NCI-H2107 treated with DMSO at 0.1 percent for 48 hours (cell line): ENCODE data around the gene RPP14.
"Not testable (repeated sequence)": the region's sequence is repeated elsewhere in the genome, so short reads cannot be mapped to it uniquely, and the experiment has no call there.

Source experiments
- DNase-seq: peaks from one replicate; lab custom pipeline; 2025; ENCODE audit not compliant: unreplicated experiment; lab: John Stamatoyannopoulos, UW

The RPP14 gene

DNA sequence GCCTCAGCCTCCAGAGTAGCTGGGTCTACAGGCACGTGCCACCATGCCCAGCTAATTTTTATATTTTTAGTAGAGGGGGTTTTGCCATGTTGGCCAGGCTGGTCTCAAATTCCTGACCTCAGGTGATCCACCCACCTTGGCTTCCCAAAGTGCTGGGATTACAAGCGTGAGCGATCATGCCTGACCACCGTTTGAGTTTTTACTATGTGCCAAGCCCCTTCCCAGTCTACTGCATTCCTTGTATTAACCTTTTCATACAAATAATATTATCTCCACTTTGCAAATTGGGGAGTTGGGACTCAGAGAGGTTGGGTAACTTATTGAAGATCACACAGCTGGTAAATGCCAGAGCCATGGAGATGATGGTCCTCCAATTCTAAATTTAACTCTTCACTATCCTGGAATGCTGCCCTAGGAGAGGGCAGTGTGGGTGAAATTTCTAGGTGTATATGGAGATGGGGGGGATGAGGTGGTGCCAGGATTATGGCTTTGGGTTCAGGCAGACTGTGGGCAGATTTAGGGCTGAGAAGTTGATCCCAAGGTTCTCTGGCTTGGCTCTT, 25.6 kb downstream of the RPP14 start:
- DNase-seq: no peak

DNA sequence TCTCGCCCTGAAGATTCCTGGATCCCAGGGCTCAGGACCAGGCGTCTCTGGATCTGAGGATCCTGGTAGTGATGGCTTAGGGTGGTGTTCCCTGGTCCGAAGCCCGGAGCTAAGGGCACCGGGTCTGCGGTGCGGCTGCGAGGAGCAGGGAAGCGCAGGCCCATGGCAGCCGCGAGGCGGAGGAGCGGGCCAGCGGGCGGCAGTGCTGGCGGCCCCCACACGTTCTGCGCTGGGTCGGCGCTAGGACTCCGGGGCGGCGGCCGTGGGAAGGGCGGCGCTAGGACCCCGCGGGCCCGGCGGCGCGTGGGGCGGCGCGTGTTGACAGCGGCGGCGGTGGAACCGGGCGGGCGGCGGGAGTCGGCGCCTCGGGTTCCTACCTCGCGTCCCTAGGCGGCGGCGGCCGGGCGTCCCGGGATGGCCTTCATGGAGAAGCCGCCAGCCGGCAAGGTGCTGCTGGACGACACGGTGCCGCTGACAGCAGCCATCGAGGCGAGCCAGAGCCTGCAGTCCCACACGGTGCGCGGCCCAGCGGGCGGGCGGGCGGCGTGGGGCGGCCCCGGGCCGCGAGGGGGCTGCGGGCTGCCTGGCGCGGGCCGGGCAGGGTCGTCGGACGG, 26.6 kb downstream of the RPP14 start, which contains the start of gene PXK:
Gene PXK (plus strand): TSS at position 318 of the 614 bp plus-strand sequence. CDS start 97 bp downstream, at position 415.
- no peak for DNase-seq

DNA sequence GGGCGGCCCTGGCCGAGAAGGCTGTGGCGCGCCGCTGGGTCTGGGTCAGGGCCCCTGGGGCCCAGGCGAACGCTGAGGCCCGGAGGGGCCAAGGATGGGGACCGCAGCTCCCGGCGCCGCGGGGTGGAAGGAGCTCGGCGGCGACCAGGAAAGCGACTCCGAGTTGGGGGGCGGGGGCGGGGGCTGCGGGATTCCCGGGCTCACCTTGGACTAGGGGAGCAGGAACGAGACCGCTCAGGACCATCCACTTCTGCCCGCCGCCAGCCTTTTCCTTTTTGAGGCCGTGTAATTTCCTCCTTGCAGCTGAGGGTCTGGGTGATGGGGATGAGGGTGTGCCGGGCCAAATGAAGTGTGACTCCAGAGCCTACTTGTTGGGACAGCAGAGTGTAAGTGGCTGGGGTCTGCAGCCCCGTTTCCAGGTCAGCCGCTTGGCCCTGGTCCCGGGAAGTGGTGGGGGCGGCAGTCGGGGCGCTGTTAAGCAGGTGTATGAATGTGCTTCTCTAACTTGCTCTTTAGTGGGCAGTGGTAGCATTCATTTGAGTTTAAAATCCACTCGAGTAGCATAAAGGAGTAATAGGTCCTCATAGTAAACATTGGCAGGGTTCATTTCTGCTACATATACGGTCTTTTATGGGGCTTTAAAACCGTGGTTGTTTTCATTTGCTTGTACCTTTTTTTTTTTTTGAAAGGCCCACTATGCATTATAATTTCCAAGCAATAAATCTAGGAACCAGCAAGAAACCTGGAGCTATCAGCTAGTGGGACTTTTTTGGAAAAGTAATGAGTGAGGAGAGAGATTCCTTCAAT, 27.4 kb downstream of the RPP14 start:
- DNase-seq: peak; percentile 37

DNA sequence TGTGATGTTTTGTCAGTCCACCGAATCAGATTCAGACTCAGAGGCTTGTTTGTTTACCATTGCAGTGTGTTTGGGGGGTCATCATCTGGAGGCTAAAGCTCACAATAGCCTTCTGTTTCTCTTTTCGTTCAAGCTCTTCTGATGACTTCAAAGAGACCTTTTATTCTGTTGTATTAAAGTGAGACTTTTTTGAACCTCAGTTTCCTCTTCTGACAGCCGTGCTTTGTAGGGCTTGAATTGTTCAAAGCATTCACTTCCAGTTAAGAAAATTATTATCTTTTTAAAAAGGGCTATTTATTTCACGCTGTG, 27.9 kb downstream of the RPP14 start:
- DNase-seq: no peak

DNA sequence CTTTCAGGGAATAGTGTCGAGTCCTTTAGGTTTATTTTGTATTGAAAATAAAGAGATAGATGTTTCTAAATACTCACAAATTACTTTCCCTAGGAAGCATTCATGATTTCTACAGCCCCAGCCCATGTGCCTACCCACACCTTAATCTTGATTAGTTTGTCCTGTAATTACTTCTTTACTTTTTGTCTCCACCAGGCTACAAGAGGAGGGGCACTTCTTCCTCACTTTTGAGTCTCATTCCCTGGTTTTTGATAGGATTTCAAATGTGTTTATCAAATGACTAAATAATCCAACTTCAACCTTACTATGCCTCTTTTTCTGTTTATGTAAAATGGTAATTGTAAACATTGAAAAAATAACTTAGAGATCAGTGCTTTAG, 28.4 kb downstream of the RPP14 start:
- no peak for DNase-seq

DNA sequence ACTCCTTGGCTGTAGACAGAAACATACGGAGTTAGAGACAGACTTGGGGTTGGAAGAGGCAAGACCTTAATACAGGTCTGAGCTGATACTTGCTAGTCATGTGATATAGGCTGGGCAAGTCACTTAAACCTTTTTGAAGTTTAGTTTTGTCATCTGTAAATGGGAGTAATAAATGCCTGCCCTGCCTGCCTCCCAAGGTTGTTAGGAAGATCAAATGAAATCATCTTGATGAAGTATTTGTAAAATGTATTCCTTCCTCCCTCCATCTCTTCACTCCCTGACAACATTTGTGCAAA, 29.6 kb downstream of the RPP14 start:
- DNase-seq: no peak

DNA sequence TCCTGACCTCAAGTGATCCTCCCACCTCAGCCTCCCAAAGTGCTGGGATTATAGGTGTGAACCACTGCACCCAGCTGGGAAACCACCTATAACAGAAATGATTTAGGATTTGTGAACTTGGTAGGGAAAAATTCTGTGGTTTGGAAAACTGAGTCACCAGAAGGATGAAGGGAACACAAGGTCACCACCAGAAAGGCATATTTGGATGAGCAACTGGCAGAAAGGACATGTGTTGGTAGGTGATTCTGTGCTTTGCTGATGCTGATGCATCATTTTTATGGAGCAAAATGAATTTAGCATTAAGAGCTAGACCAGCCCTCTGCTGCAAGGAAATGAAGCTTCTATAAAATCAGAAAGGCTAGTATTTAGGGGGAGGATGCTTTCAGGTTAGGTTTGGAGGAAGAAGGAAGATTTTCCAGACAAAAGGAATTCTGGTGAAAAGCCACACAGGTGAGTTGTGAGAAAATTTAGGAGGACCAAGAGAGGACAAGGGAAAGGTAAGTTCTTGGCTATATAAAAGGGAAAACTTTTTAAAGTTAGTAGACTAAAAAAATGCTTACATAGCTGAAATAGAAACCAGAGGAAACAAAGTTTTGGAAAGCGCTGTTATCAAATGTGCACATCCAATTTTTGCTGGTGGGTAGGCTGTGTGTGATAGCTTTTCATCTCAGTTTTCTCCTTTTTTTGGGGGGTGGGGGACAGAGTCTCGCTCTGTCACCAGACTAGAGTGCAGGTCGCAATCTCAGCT, 30.3 kb downstream of the RPP14 start:
- DNase-seq: no peak

DNA sequence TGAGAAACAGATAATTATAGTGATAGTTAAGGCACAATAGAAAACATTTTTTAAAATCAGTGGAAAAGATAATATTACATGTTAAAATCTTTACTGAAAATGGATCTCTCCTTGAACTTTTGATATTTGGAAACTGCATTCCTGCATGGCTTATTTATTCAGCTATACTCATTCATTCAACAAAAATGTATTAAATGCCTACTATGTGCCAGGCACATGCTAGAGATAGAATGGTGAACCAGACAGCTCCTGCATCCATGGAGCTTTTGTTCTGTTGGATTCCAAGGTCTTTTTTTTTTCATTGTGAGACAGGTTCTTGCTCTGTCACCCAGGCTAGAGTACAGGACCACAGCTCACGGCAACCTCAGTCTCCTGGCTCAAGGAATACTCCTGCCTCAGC, 31.1 kb downstream of the RPP14 start:
- no peak for DNase-seq

DNA sequence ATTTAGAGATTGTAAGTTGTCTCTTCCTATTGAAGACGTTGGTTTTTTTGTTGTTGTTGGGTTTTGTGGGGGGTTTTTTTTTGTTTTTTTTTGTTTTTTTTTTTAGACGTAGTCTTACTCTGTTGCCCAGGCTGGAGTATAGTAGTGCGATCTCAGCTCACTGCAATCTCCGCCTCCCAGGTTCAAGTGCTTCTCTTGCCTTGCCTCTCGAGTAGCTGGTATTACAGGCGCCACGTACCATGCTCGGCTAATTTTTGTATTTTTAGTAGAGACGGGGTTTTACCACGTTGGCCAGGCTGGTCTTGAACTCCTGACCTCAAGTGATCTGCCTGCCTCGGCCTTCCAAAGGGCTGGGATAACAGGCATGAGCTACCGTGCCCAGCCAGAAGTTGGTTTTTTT, 33.1 kb downstream of the RPP14 start:
- not testable (repeated sequence) for DNase-seq

DNA sequence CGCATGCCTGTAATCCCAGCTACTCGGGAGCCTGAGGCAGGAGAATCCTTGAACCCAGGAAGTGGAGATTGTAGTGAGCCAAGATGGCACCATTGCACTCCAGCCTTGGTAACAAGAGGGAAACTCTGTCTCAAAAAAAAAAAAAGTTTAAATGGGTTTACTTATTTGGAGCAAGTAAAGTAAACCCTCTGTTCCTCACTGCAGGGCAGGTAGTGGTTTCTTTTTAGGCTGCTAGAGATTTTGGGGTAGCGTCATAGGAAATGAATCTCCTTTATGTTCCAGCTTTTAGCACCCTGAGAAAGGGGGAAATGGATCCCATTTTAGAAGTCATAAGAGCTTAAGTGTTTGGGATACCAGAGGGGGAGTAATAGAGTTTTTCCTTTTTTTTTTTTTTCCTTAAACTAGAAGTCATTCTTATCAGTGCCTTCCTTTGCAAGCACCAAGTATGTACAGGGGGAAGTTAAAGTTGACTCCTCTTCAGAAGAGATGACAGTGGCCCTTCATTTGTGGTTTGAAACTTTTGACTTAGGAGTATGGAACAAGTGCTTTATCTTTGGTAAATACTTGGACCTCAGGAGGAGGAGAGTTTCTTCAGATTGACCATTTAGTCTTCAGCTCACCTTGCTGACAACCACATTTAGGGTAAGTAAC, 34.7 kb downstream of the RPP14 start:
- DNase-seq: no peak

DNA sequence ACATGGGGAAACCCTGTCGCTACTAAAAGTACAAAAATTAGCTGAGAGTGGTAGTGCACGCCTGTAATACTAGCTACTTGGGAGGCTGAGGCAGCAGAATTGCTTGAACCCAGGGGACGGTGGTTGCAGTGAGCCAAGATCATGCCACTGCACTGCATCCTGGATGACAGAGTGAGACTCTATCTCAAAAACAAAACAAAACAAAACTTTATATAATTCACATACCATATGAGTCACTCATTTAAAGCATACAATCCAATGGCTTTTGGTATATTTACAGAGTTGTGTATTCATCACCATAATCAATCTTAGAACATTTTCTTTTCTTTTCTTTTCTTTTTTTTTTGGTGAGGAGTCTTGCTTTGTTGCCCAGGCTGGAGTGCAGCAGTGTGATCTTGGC, 35.3 kb downstream of the RPP14 start:
- no peak for DNase-seq

DNA sequence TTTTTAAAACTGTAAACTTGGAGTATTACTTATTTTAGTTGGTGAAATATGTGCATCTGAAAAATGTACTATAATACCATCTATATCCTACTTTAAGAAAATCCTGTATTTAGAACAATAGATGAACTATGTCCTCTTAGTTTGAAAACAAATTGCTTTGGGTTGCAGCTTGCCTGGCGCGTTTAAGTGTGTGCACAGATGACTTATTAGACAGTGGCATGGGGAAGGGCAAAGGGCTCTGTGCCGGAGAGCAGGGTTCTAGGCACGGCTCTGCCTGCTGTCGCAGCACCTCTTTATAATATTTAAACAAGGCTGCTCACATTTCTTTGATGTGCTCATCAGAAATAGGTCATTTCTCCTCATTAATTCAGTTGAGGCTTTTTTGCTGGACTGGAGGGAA, 36.6 kb downstream of the RPP14 start:
- DNase-seq: no peak

DNA sequence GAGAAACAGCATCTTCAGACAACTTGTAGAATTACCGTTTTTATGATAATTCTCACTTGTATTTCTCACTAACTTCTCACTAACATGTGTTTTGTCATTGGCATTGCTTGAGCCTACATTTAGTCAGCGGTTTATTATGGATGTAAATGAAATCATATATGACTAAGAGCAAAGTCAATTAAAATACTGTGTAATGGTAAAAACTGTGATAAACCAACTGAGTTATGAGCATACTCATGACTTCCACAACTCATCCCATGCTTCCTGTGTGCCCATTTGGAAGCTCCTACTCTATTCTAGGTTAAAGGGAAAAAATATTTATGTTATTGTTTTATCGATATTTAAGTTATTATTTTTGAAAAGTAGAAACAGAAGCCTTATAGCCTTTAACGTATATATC, 39.4 kb downstream of the RPP14 start:
- DNase-seq: no peak

DNA sequence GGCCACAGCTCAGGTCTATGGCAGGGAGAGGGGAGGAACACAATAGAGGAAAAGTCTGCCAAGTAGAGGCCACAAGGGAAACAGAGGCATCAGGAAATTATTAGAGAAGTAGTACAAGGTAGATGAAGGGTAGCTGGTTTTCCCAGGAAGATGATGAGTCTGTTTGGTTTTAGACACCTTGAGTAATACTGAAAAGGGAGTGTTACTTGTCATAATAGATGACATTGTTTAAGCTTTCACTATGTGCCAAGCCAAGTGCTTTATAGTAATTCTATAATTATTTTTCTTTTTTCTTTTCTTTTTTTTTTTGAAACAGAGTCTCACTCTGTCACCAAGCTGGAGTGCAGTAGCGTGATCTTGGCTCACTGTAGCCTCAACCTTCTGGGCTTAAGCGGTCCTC, 40.3 kb downstream of the RPP14 start:
- no peak for DNase-seq

DNA sequence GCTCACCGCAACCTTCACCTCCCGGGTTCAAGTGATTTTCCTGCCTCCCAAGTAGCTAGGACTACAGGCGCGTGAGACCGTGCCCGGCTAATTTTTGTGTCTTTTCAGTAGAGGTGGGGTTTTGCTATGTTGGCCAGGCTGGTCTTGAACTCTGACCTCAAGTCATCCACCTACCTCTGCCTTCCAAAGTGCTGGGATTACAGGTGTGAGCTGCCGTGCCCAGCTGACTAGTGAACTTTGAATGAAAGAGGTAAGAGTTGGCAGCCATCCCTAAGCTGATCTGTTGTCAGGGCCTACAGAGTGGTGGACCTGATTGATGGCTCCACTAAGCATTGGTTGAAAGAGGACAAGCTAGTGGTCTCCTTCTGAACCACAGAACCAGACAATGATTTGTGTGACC, 41.9 kb downstream of the RPP14 start:
- no peak for DNase-seq

DNA sequence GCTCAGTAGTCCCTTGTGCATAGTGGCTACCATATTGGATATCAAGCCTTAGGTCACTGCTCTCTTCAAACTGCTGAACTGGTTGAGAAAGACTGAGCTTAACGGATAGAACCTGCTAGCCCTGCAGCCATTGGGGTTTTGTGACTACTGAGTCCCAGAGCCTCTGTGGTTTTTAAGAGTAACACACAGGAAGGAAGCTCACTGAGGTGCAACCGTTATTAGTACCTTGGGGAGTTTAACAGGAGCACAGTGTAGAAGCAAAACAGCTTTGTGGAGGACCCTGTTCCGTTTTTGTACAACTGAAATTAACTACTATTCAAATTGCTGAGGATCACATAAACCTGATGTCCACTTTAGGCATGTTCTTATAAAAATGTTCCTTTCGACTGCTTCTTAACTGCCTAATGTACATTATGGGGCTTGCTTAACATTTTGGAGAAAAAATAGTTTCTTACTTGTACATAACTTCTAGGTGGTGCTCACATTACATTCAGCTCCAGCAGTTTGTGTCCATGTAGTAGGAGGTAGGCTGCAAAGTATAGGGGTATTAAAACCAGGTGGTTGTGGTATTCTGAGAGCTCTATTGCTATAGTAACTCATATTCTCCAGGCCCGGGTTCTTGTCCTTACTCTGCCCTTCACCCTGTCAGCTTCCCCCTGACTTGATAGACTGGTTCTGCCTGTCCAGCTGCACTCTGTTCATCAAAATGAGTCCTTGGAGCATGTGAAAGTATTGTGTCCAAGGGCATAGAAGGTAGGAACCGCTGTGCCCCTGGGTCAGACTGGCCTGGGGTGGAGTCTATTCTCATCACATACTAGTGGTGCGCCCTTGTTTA, 44.0 kb downstream of the RPP14 start:
- DNase-seq: no peak

DNA sequence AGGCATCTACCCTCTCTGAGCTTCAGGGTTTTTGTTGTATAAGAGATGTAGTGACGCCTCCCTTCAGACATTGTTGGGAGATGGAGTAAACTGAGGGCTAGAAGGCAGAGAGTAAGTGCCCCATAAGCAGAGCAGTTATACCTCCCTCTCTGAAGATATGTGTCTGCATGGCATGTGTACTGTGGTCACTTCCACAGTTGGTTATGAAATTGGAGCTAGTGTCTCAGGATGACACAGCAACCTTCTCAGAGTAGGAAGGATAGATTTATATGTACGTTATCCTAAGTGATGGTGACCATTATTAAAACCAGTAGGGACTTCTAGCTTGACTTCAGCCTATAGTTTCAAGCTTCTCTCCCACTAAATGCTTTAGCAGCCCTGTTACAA, 44.6 kb downstream of the RPP14 start:
- no peak for DNase-seq

DNA sequence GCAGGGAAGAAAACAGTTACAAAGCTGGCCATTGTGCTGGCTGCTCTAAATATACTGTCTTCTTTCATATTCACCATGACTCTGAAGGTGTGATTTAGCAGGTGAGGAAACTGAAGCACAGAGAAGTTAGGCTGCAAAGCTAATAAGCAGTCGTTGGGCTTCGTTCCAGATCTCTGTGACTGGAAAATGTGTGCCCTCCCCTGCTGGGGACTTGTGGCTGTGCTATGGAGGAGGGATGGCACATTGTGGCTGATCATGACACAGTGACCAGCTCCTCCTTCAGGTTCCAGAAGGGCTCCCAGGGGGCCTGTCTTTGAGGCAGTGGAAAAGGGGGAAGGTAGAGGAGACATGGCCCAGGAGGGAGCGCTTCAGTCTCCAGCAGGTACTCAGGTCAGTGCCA, 45.9 kb downstream of the RPP14 start:
- no peak for DNase-seq

DNA sequence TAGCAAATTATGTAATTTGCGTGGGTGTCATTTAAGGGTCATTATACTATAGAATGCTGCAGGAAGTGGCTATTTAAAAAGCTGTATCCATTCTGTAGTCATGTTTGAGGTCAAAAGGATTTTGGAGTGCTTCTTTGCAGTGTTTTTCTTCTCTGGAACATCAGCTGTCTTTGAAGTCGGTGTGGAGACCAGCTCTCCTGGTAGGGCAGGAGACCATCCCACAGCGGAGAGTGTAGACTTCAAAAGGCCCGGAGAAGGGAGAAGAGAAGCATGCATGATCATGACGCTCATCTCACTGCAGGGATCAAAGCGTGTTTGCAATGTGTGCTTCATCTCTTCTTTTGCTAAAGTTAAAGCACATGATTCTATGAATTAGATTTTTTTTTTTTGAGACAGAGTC, 46.6 kb downstream of the RPP14 start:
- DNase-seq: no peak

DNA sequence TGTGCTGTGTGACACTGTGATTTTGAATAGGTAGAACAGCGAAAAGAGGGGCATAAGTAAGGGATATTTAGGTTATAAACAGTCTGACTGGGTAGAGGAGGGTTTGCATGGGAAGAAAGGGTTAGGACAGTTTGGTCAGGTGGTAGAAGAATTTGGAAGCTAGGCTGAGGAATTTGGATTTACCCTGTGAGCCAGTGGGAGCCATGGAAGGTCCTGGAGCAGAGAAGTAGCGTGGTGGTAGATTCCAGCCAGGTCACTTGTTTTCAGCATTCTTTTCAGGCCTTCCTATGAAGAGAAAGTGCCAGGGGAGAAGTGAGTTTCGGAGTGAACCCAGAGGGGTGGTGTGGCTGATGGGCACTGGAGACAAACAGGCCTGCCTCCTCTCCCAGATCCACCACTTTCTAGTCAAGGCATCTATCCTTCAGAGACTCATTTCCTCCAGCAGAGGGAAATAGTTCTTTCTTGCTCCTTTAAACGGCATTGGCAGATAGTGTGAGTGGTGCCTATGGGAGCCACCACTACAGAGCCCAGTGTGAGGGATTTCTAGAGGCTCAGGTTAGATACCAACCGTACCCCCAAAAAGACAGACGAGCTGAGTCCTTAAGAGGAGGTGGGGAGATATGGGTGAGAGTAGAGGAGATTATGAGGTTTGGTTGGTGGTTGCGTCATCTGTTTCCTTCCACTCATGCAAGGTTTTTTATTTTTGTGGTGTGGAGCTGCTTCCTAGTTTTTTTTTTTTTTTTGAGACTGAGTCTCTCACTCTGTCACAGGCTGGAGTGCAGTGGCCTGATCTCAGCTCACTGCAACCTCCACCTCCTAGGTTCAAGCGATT, 47.9 kb downstream of the RPP14 start:
- no peak for DNase-seq
